CD14-positive monocyte (primary cell): ENCODE measurements around the gene TLK1. TPM values are rescaled to one million over a fixed set of nuclear protein-coding genes. Genes with fewer than 3 reads are reported as not detected.
A peak's percentile ranks its signal among the peaks of the same experiment; 100 is the strongest.

Experiments
- DNase-seq, 3 donors: peaks; one replicate each; pipeline ENCODE4 v3.0.0-alpha.2; 2011 to 2022
- H2AFZ ChIP-seq: 2 replicates; pipeline ENCODE4 v1.6.0; 2012; ENCODE audit warnings: mild to moderate bottlenecking, low read depth, low read length, inconsistent platforms; ENCODE audit not compliant: insufficient read depth, poor library complexity, severe bottlenecking
- H3K27ac ChIP-seq, 2 donors: 1 replicate in 1 of 2; 2 replicates in 1 of 2; pipeline ENCODE4 v1.5.1; 2012 to 2013; ENCODE audit warnings: low read length in 2 of 2, control low read depth in 1 of 2, inconsistent platforms in 1 of 2, low read depth in 1 of 2, mild to moderate bottlenecking in 1 of 2
- H3K27me3 ChIP-seq, 2 donors: one replicate each; pipeline versions ENCODE4 v1.6.0 to v1.6.1; 2011 to 2013; ENCODE audit warnings: low read length in 2 of 2; ENCODE audit not compliant: control insufficient read depth in 2 of 2, insufficient read depth in 2 of 2
- H3K36me3 ChIP-seq, 2 donors: replicated peaks in 1 of 2; 1 replicate in 1 of 2; 2 replicates in 1 of 2; pipeline versions ENCODE4 v1.5.1 to v1.6.1; 2012 to 2013; ENCODE audit warnings: low read length in 2 of 2, control low read depth in 1 of 2, inconsistent platforms in 1 of 2, mild to moderate bottlenecking in 1 of 2; ENCODE audit not compliant: insufficient read depth in 2 of 2, control insufficient read depth in 1 of 2
- H3K4me1 ChIP-seq, 2 donors: 1 replicate in 1 of 2; 2 replicates in 1 of 2; pipeline versions ENCODE4 v1.5.1 to v1.6.1; 2012 to 2013; ENCODE audit warnings: low read length in 2 of 2, control low read depth in 1 of 2, inconsistent platforms in 1 of 2, mild to moderate bottlenecking in 1 of 2, moderate library complexity in 1 of 2; ENCODE audit not compliant: insufficient read depth in 2 of 2, control insufficient read depth in 1 of 2
- H3K4me2 ChIP-seq: replicated peaks from 2 replicates; pipeline ENCODE3; 2012; ENCODE audit warnings: low read length, moderate library complexity, mild to moderate bottlenecking; ENCODE audit not compliant: poor library complexity, severe bottlenecking; ENCODE audit errors: extremely low read depth
- H3K4me3 ChIP-seq, 3 experiments: fragments of 200-600 bp in 1 of 3; sonication (generic) in 1 of 3; replicated peaks in 1 of 3; 1 replicate in 2 of 3; 2 replicates in 1 of 3; pipeline ENCODE4 v1.5.1; 2011 to 2013; ENCODE audit warnings: low read length in 3 of 3, mild to moderate bottlenecking in 3 of 3, control low read depth in 2 of 3, low read depth in 2 of 3, inconsistent platforms in 1 of 3, moderate library complexity in 1 of 3
- H3K79me2 ChIP-seq: 2 replicates; pipeline ENCODE4 v1.6.0; 2012; ENCODE audit warnings: mild to moderate bottlenecking, control low read depth, inconsistent platforms, low read length, moderate library complexity; ENCODE audit not compliant: insufficient read depth
- H3K9ac ChIP-seq: 2 replicates; pipeline ENCODE4 v1.6.0; 2017; ENCODE audit warnings: low read length, mild to moderate bottlenecking; ENCODE audit not compliant: insufficient read depth, poor library complexity, severe bottlenecking
- H3K9me3 ChIP-seq, 2 donors: replicated peaks in 1 of 2; 1 replicate in 1 of 2; 2 replicates in 1 of 2; pipeline versions ENCODE4 v1.5.1 to v1.6.1; 2012 to 2013; ENCODE audit warnings: low read length in 2 of 2, control low read depth in 1 of 2; ENCODE audit not compliant: control insufficient read depth in 1 of 2, insufficient read depth in 1 of 2
- H4K20me1 ChIP-seq: 2 replicates; pipeline ENCODE4 v1.6.0; 2012; ENCODE audit warnings: mild to moderate bottlenecking, low read length, control low read depth, moderate library complexity; ENCODE audit not compliant: insufficient read depth
- H3K27ac Mint-ChIP-seq, 7 donors: one replicate each; pipeline ENCODE4 v1.8.0; 2020; ENCODE audit warnings: mild to moderate bottlenecking in 7 of 7, mixed read lengths in 7 of 7, moderate library complexity in 6 of 7, inconsistent platforms in 2 of 7
- H3K27me3 Mint-ChIP-seq, 3 donors: one replicate each; pipeline ENCODE4 v1.8.0; 2021 to 2022; ENCODE audit warnings: low read depth in 3 of 3, mild to moderate bottlenecking in 3 of 3, mixed read lengths in 3 of 3, moderate library complexity in 3 of 3, inconsistent platforms in 1 of 3
- H3K36me3 Mint-ChIP-seq, 2 donors: one replicate each; pipeline ENCODE4 v1.8.0; 2020; ENCODE audit warnings: mixed read lengths in 2 of 2, inconsistent platforms in 1 of 2, mild to moderate bottlenecking in 1 of 2
- H3K4me1 Mint-ChIP-seq: one replicate; pipeline ENCODE4 v1.8.0; 2020; ENCODE audit warnings: mild to moderate bottlenecking, mixed read lengths
- H3K4me3 Mint-ChIP-seq, 2 donors: one replicate each; pipeline ENCODE4 v1.8.0; 2020; ENCODE audit warnings: mild to moderate bottlenecking in 2 of 2, mixed read lengths in 2 of 2, moderate library complexity in 1 of 2
- H3K9me3 Mint-ChIP-seq, 7 donors: one replicate each; pipeline ENCODE4 v1.8.0; 2020 to 2022; ENCODE audit warnings: mixed read lengths in 7 of 7, mild to moderate bottlenecking in 6 of 7, moderate library complexity in 6 of 7, inconsistent platforms in 2 of 7
- CTCF ChIP-seq: fragments of 200-600 bp; IDR thresholded peaks from one replicate; pipeline ENCODE4 v1.8.0; 2022; ENCODE audit warnings: antibody characterized with exemption, mild to moderate bottlenecking
- WGBS: methylation state at CpG from one replicate; pipeline ENCODE4 v1.1.5; 2013; ENCODE audit warnings: missing lambda C conversion rate; ENCODE audit not compliant: insufficient coverage; 5-methylcytosine and 5-hydroxymethylcytosine counted together
- intact Hi-C, 2 donors: fragments of 100-400 bp; cut with micrococcal nuclease; formaldehyde crosslinking; loops; one replicate each; pipeline versions ENCODE4 v1.15.0 to v1.15.1; 2023
- polyA plus RNA-seq, 3 donors: library from polyadenylated mRNA; depleted of rRNA in 1 of 3; unstranded in 2 of 3; stranded (reverse) in 1 of 3; fragments of 300-500 nt in 2 of 3; fragments of >200 nt in 1 of 3; fragmentation: Illumina TruSeq in 2 of 3; gene quantifications; 1 replicate in 2 of 3; 2 replicates in 1 of 3; pipeline ENCODE4 v1.2.3, GENCODE V29; 2012 to 2021

TLK1 gene
- polyA plus RNA-seq, 3 donors: 6.3 to 20.0 (median 8.6) TPM

GRCh38 chr2:170967553-170967952, 193.1 kb downstream of the TLK1 start:
- Histone ChIP-seq H3K36me3 (peaks cover 46 to 54% of the 10 kb centered on the region in 2 donors), H3K9ac (no peak overlapping the region), H3K79me2 (no peaks in the 10 kb centered on the region), H3K4me3 (no peak overlapping the region), H3K9me3 (no peaks in the 10 kb centered on the region), H3K27me3 (no peaks in the 10 kb centered on the region), H3K4me2 (no peak overlapping the region), H3K4me1 (no peaks in the 10 kb centered on the region), H3K27ac (no peak overlapping the region), H2AFZ (no peak overlapping the region), H4K20me1 (no peaks in the 10 kb centered on the region)
- H3K27ac Mint-ChIP-seq: no peak overlapping the region
- H3K4me3 Mint-ChIP-seq: no peak overlapping the region
- H3K9me3 Mint-ChIP-seq: no peaks in the 10 kb centered on the region
- H3K4me1 Mint-ChIP-seq: peaks cover 6% of the 10 kb centered on the region
- H3K36me3 Mint-ChIP-seq: peaks cover 50 to 53% of the 10 kb centered on the region in 2 donors
- H3K27me3 Mint-ChIP-seq: peaks cover 0 to 6% (median 6%) of the 10 kb centered on the region in 3 donors
- intact Hi-C loops: no loop called here
- DNase-seq: no peak
- no peak for TF ChIP-seq CTCF
- 100% methylated on average over 1 of the region's 5 CpGs for WGBS

GRCh38 chr2:170966648-170967396, 193.9 kb downstream of the TLK1 start:
- peak; percentile 11 for TF ChIP-seq CTCF
- intact Hi-C loops: no loop called here
- DNase-seq: no peak
- Mint-ChIP-seq H3K36me3 (peaks cover 56 to 60% of the 10 kb centered on the region in 2 donors), H3K27me3 (peaks cover 0 to 4% (median 0%) of the 10 kb centered on the region in 3 donors), H3K4me1 (peaks cover 6% of the 10 kb centered on the region), H3K27ac (peak overlapping the region in 1 of 7 donors; percentile 49), H3K4me3 (no peak overlapping the region), H3K9me3 (no peaks in the 10 kb centered on the region)
- no peaks in the 10 kb centered on the region for H3K79me2 ChIP-seq
- H3K9ac ChIP-seq: no peak overlapping the region
- H2AFZ ChIP-seq: no peak overlapping the region
- H3K4me1 ChIP-seq: no peaks in the 10 kb centered on the region
- no peaks in the 10 kb centered on the region for H4K20me1 ChIP-seq
- peaks cover 54 to 62% of the 10 kb centered on the region in 2 donors for H3K36me3 ChIP-seq
- no peak overlapping the region for H3K4me3 ChIP-seq
- 100% methylated on average over 5 of the region's 13 CpGs for WGBS
- no peak overlapping the region for H3K4me2 ChIP-seq
- no peaks in the 10 kb centered on the region for H3K9me3 ChIP-seq
- no peaks in the 10 kb centered on the region for H3K27me3 ChIP-seq
- no peak overlapping the region for H3K27ac ChIP-seq
